ENCODE data around the gene CEBPA.

The CEBPA gene

GRCh38 chr19:33287927-33288326 is 14.4 kb downstream of the CEBPA start:
- Histone ChIP-seq H3K36me3 (replicated peaks; ENCODE audit: insufficient read depth, low read length) (no peaks in the 10 kb centered on the region), H3K27ac (ENCODE audit: low read length) (no peak overlapping the region), H3K9ac (ENCODE audit: low read length) (no peak overlapping the region), H3K4me3 (ENCODE audit: low read length) (no peak overlapping the region), H3K4me2 (ENCODE audit: low read depth, low read length) (no peak overlapping the region), H3K9me2 (replicated peaks; ENCODE audit: insufficient read depth, low read length) (no peaks in the 10 kb centered on the region), H3F3A (ENCODE audit: insufficient read depth, low read length) (no peaks in the 10 kb centered on the region), H3K27me3 (replicated peaks; ENCODE audit: insufficient read depth, low read length) (peaks cover 89% of the 10 kb centered on the region), H3K4me1 (ENCODE audit: low read length) (no peaks in the 10 kb centered on the region), H3K79me2 (ENCODE audit: low read length) (no peaks in the 10 kb centered on the region), H2AFZ (ENCODE audit: low read length) (no peak overlapping the region), H3K9me3 (replicated peaks; ENCODE audit: insufficient read depth, low read length) (no peaks in the 10 kb centered on the region), H4K20me1 (ENCODE audit: insufficient read depth, low read length) (no peaks in the 10 kb centered on the region)
- DNase-seq, result no peak
- TF ChIP-seq EZH2phosphoT487 (IDR thresholded peaks at IDR 0.05; ENCODE audit: low read length), result no peak
- TF ChIP-seq CTCF (IDR thresholded peaks at IDR 0.05; ENCODE audit: low read length), result no peak
- TF ChIP-seq EZH2 (optimal IDR thresholded peaks at IDR 0.05; ENCODE audit: low read depth, low read length), result no peak

GRCh38 chr19:33287438-33287837 is 14.9 kb downstream of the CEBPA start:
- no peak for DNase-seq
- Histone ChIP-seq H3K9me3 (replicated peaks; ENCODE audit: insufficient read depth, low read length) (no peaks in the 10 kb centered on the region), H3K79me2 (ENCODE audit: low read length) (no peaks in the 10 kb centered on the region), H3K9ac (ENCODE audit: low read length) (no peak overlapping the region), H3K4me3 (ENCODE audit: low read length) (no peak overlapping the region), H3K36me3 (replicated peaks; ENCODE audit: insufficient read depth, low read length) (no peaks in the 10 kb centered on the region), H3K27me3 (replicated peaks; ENCODE audit: insufficient read depth, low read length) (peaks cover 89% of the 10 kb centered on the region), H3K4me1 (ENCODE audit: low read length) (no peaks in the 10 kb centered on the region), H3F3A (ENCODE audit: insufficient read depth, low read length) (no peaks in the 10 kb centered on the region), H3K27ac (ENCODE audit: low read length) (no peak overlapping the region), H3K9me2 (replicated peaks; ENCODE audit: insufficient read depth, low read length) (no peaks in the 10 kb centered on the region), H2AFZ (ENCODE audit: low read length) (no peak overlapping the region), H4K20me1 (ENCODE audit: insufficient read depth, low read length) (no peaks in the 10 kb centered on the region), H3K4me2 (ENCODE audit: low read depth, low read length) (no peak overlapping the region)
- TF ChIP-seq EZH2 (optimal IDR thresholded peaks at IDR 0.05; ENCODE audit: low read depth, low read length) (no peak), CTCF (IDR thresholded peaks at IDR 0.05; ENCODE audit: low read length) (no peak), EZH2phosphoT487 (IDR thresholded peaks at IDR 0.05; ENCODE audit: low read length) (no peak)

GRCh38 chr19:33286899-33287298 is 15.4 kb downstream of the CEBPA start:
- Histone ChIP-seq H4K20me1 (ENCODE audit: insufficient read depth, low read length) (no peaks in the 10 kb centered on the region), H3K36me3 (replicated peaks; ENCODE audit: insufficient read depth, low read length) (no peaks in the 10 kb centered on the region), H3K4me2 (ENCODE audit: low read depth, low read length) (no peak overlapping the region), H3K4me1 (ENCODE audit: low read length) (no peaks in the 10 kb centered on the region), H3K27ac (ENCODE audit: low read length) (no peak overlapping the region), H3K27me3 (replicated peaks; ENCODE audit: insufficient read depth, low read length) (peaks cover 86% of the 10 kb centered on the region), H3K9ac (ENCODE audit: low read length) (no peak overlapping the region), H3K79me2 (ENCODE audit: low read length) (no peaks in the 10 kb centered on the region), H3K9me3 (replicated peaks; ENCODE audit: insufficient read depth, low read length) (no peaks in the 10 kb centered on the region), H3F3A (ENCODE audit: insufficient read depth, low read length) (no peaks in the 10 kb centered on the region), H3K4me3 (ENCODE audit: low read length) (no peak overlapping the region), H3K9me2 (replicated peaks; ENCODE audit: insufficient read depth, low read length) (no peaks in the 10 kb centered on the region), H2AFZ (ENCODE audit: low read length) (no peak overlapping the region)
- no peak for TF ChIP-seq EZH2phosphoT487 (IDR thresholded peaks at IDR 0.05; ENCODE audit: low read length)
- TF ChIP-seq CTCF (IDR thresholded peaks at IDR 0.05; ENCODE audit: low read length), result no peak
- no peak for TF ChIP-seq EZH2 (optimal IDR thresholded peaks at IDR 0.05; ENCODE audit: low read depth, low read length)
- DNase-seq, result no peak
